B cell (primary cell): ENCODE data around the gene MYO1C. TPM values are rescaled to one million over a fixed set of nuclear protein-coding genes. Genes with fewer than 3 reads are reported as not detected.

ENCODE experiments used
- ATAC-seq: fragments of 200-7000 bp; cut with Tn5 transposase; one replicate; pipeline ENCODE4 v1.10.0; 2021; ENCODE audit warnings: low read depth, mild to moderate bottlenecking, moderate number of reproducible peaks, moderate library complexity
- CTCF ChIA-PET: fragments of 350-600 bp; sonication (Branson Sonifier 250); formaldehyde crosslinking; loops from one replicate; lab custom pipeline; 2021; ENCODE audit warnings: antibody characterized with exemption, inconsistent platforms; lab: Charles Lee
- POLR2A ChIA-PET: fragments of 350-600 bp; sonication (Branson Sonifier 250); formaldehyde crosslinking; loops from one replicate; lab custom pipeline; 2021; ENCODE audit warnings: antibody characterized with exemption; lab: Charles Lee
- DNase-seq: peaks from one replicate; pipeline ENCODE4 v3.0.0; 2013
- H2AFZ ChIP-seq: 2 replicates; pipeline ENCODE4 v1.6.1; 2012; ENCODE audit warnings: mild to moderate bottlenecking, low read depth, low read length; ENCODE audit not compliant: insufficient read depth, poor library complexity, severe bottlenecking
- H3K27ac ChIP-seq, 2 donors: 1 replicate in 1 of 2; 2 replicates in 1 of 2; pipeline ENCODE4 v1.5.1; 2012 to 2013; ENCODE audit warnings: low read length in 2 of 2, mild to moderate bottlenecking in 2 of 2, moderate library complexity in 1 of 2
- H3K27me3 ChIP-seq, 4 experiments: fragments of 200-600 bp in 1 of 4; sonication (generic) in 1 of 4; replicated peaks in 1 of 4; 1 replicate in 2 of 4; 2 replicates in 2 of 4; pipeline versions ENCODE4 v1.6.1 to v1.7.0; 2013 to 2016; ENCODE audit warnings: low read length in 3 of 4, mild to moderate bottlenecking in 2 of 4, mixed read lengths in 1 of 4, moderate library complexity in 1 of 4; ENCODE audit not compliant: insufficient read depth in 4 of 4, control insufficient read depth in 3 of 4; ENCODE audit errors: control extremely low read depth in 1 of 4
- H3K36me3 ChIP-seq, 2 experiments: replicated peaks in 1 of 2; 1 replicate in 1 of 2; 2 replicates in 1 of 2; pipeline versions ENCODE4 v1.6.1 to v1.7.1; 2013; ENCODE audit warnings: low read length in 1 of 2; ENCODE audit not compliant: insufficient read depth in 2 of 2, control insufficient read depth in 1 of 2; ENCODE audit errors: control extremely low read depth in 1 of 2, extremely low read depth in 1 of 2
- H3K4me1 ChIP-seq, 2 donors: fragments of 200-600 bp in 1 of 2; sonication (generic) in 1 of 2; 1 replicate in 1 of 2; 2 replicates in 1 of 2; pipeline versions ENCODE4 v1.5.1 to v1.6.1; 2013 to 2017; ENCODE audit warnings: low read length in 2 of 2; ENCODE audit not compliant: control insufficient read depth in 2 of 2, insufficient read depth in 2 of 2
- H3K4me2 ChIP-seq: replicated peaks from 2 replicates; pipeline ENCODE3; 2012; ENCODE audit warnings: mild to moderate bottlenecking, low read depth, low read length; ENCODE audit not compliant: poor library complexity, severe bottlenecking
- H3K4me3 ChIP-seq, 5 experiments: fragments of 200-600 bp in 1 of 5; sonication (generic) in 1 of 5; 1 replicate in 3 of 5; 2 replicates in 2 of 5; pipeline versions ENCODE4 v1.5.1 to v1.7.0; 2011 to 2016; ENCODE audit warnings: low read length in 4 of 5, mild to moderate bottlenecking in 4 of 5, low read depth in 2 of 5, control low read depth in 1 of 5, moderate library complexity in 1 of 5; ENCODE audit not compliant: insufficient read depth in 1 of 5; ENCODE audit errors: control extremely low read depth in 1 of 5, extremely low read depth in 1 of 5
- H3K79me2 ChIP-seq: fragments of 200-600 bp; sonication (generic); one replicate; pipeline ENCODE4 v1.6.0; 2016; ENCODE audit warnings: low read length; ENCODE audit not compliant: control insufficient read depth, insufficient read depth
- H3K9ac ChIP-seq: fragments of 200-600 bp; sonication (generic); 2 replicates; pipeline ENCODE4 v1.6.1; 2017; ENCODE audit warnings: mild to moderate bottlenecking, low read length, moderate library complexity
- H3K9me3 ChIP-seq, 3 donors: one replicate each; pipeline versions ENCODE4 v1.6.1 to v1.7.1; 2013; ENCODE audit warnings: low read length in 2 of 3; ENCODE audit not compliant: control insufficient read depth in 2 of 3, insufficient read depth in 1 of 3; ENCODE audit errors: control extremely low read depth in 1 of 3
- H4K20me1 ChIP-seq: 2 replicates; pipeline ENCODE4 v1.6.0; 2012; ENCODE audit warnings: mild to moderate bottlenecking, low read length; ENCODE audit not compliant: insufficient read depth, control insufficient read depth, poor library complexity, severe bottlenecking
- H3K27ac Mint-ChIP-seq: one replicate; pipeline ENCODE4 v1.8.0; 2021; ENCODE audit warnings: mixed read lengths
- H3K27me3 Mint-ChIP-seq: one replicate; pipeline ENCODE4 v1.8.0; 2021; ENCODE audit warnings: mixed read lengths
- H3K4me1 Mint-ChIP-seq: one replicate; pipeline ENCODE4 v1.8.0; 2021; ENCODE audit warnings: mixed read lengths
- H3K4me3 Mint-ChIP-seq: one replicate; pipeline ENCODE4 v1.8.0; 2021; ENCODE audit warnings: mixed read lengths
- H3K9me3 Mint-ChIP-seq: one replicate; pipeline ENCODE4 v1.8.0; 2022; ENCODE audit warnings: mixed read lengths; ENCODE audit not compliant: insufficient read depth
- CTCF ChIP-seq: fragments of 200-600 bp; IDR thresholded peaks from one replicate; pipeline ENCODE4 v1.8.0; 2022; ENCODE audit warnings: antibody characterized with exemption, mild to moderate bottlenecking
- EZH2 ChIP-seq: IDR thresholded peaks from 2 replicates; pipeline ENCODE4 v1.6.1; 2012; ENCODE audit warnings: borderline replicate concordance, low read depth, mild to moderate bottlenecking, moderate library complexity, low read length; ENCODE audit not compliant: insufficient read depth, poor library complexity, severe bottlenecking
- WGBS: methylation state at CpG from one replicate; pipeline ENCODE4 v1.1.5; 2013; ENCODE audit warnings: missing lambda C conversion rate; ENCODE audit not compliant: insufficient coverage; 5-methylcytosine and 5-hydroxymethylcytosine counted together
- intact Hi-C: fragments of 100-400 bp; cut with micrococcal nuclease; formaldehyde crosslinking; loops from one replicate; pipeline ENCODE4 v1.10.0; 2022
- polyA plus RNA-seq: library from polyadenylated mRNA; depleted of rRNA; stranded (reverse); fragments of >200 nt; gene quantifications from 2 replicates; pipeline ENCODE4 v1.2.3, GENCODE V29; 2012
- total RNA-seq, 2 donors: library from RNA; stranded (reverse); fragments of 120-200 nt in 1 of 2; gene quantifications; 1 replicate in 1 of 2; 2 replicates in 1 of 2; pipeline versions ENCODE4 v1.2.3 to v1.2.4, GENCODE V29; 2013 to 2022

Gene MYO1C
- total and polyA plus RNA-seq, 2 donors (not counting 1 experiment from before 2014, with no cell fraction given) = 54.7 to 81.7 TPM

GRCh38 chr17:1461198-1461944, 31.1 kb downstream of the MYO1C start:
- peak overlapping the region; percentile 15 for H3K4me3 Mint-ChIP-seq

More at GRCh38 chr17:1461198-1461944, 31.1 kb downstream of the MYO1C start:
- H3K9me3 ChIP-seq = peaks cover 0 to 8% (median 0%) of the 10 kb centered on the region in 3 donors
- no peak overlapping the region for H2AFZ ChIP-seq
- Mint-ChIP-seq H3K27ac (no peak overlapping the region), H3K9me3 (no peaks in the 10 kb centered on the region), H3K27me3 (peaks cover 4% of the 10 kb centered on the region), H3K4me1 (peaks cover 35% of the 10 kb centered on the region)
- no peak overlapping the region for H3K4me3 ChIP-seq
- H3K4me1 ChIP-seq = peaks cover 25 to 45% of the 10 kb centered on the region in 2 donors
- TF ChIP-seq CTCF = no peak
- TF ChIP-seq EZH2 = no peak
- no peak overlapping the region for H3K4me2 ChIP-seq
- DNase-seq (peak; percentile 31), ATAC-seq (no peak)
- H3K27ac ChIP-seq = no peak overlapping the region
- no peaks in the 10 kb centered on the region for H3K36me3 ChIP-seq
- WGBS = 72% methylated on average over 10 of the region's 18 CpGs
- H3K79me2 ChIP-seq = peaks cover 9% of the 10 kb centered on the region
- CTCF ChIA-PET = interaction anchor here (1.3 to 3.1 kb wide), 3 partner anchors 13 to 96 kb away, joined by 6 to 13 read pairs (median 11); partner anchors contain the start of gene INPP5K
- peaks cover 23% of the 10 kb centered on the region for H4K20me1 ChIP-seq
- POLR2A ChIA-PET = interaction anchor here (0.6 to 1.0 kb wide), 2 partner anchors 62 to 127 kb away, joined by 6 to 7 read pairs; partner anchors contain the start of gene YWHAE
- peaks cover 0 to 5% (median 0%) of the 10 kb centered on the region in 4 experiments for H3K27me3 ChIP-seq
- intact Hi-C loops = no loop called here
- no peak overlapping the region for H3K9ac ChIP-seq
